Measurements from ENCODE around the gene ARSI. TPM values are rescaled to one million over a fixed set of nuclear protein-coding genes. Genes with fewer than 3 reads are reported as not detected.

Gene ARSI
- total and polyA plus RNA-seq, 2 of the 13 experiments (the other 11 are each of a cell fraction or from before 2014, with no cell fraction given): 4.2 to 33.9 TPM

DNA sequence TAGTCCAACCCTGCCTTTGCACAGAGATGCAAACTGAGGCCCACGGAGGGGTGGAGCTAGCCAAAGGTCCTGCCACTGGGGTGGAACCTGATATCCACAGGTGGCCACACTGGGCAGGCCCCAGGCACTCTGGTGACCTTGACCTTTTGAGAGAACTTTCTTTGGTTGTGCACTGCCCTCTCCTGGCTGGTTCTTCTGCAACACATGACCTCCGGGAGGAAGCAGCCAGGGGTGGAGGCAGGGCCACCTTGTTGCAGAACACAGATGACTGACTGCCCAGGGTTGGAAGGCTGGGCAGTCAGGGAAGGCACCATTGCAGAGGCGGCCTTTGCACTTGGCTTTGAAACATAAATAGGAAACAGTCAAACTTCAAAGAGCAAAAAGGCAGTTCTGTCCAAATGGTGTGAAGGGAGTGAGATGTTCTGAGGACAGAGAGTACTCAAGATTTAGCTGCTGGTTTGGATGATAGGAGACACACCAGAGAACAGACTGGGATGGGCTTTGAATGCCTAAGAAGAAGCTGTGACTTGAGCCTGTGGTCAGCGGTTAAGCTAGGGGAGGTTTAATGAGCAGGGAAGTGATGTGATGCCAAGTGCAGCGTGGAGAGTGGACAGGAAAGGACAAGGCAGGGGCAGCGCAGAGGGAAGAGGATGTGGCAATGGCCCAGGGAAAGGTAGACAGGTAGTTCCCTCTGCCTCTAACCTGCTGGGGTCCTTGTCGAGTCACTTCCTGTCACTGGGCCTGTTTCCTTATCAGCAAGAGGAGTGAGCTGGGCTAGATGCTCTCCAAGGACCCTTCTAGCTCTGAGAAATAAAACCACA lies 48.0 kb upstream of the ARSI start (continued):
- TF ChIP-seq, protein P1, sequence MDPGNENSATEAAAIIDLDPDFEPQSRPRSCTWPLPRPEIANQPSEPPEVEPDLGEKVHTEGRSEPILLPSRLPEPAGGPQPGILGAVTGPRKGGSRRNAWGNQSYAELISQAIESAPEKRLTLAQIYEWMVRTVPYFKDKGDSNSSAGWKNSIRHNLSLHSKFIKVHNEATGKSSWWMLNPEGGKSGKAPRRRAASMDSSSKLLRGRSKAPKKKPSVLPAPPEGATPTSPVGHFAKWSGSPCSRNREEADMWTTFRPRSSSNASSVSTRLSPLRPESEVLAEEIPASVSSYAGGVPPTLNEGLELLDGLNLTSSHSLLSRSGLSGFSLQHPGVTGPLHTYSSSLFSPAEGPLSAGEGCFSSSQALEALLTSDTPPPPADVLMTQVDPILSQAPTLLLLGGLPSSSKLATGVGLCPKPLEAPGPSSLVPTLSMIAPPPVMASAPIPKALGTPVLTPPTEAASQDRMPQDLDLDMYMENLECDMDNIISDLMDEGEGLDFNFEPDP (CRISPR knock-in tag; conservative IDR thresholded peaks at IDR 0.05): no peak
- TF ChIP-seq PPARG (CRISPR knock-in tag; conservative IDR thresholded peaks at IDR 0.05) (peak; percentile 78), XBP1 (CRISPR knock-in tag; IDR thresholded peaks at IDR 0.05) (no peak), ZNF354B (CRISPR knock-in tag; IDR thresholded peaks at IDR 0.05) (no peak), IRF2 (CRISPR knock-in tag; IDR thresholded peaks at IDR 0.05) (peak; percentile 88), ZNF598 (CRISPR knock-in tag; IDR thresholded peaks at IDR 0.05; ENCODE audit: borderline replicate concordance) (no peak), HNRNPK (IDR thresholded peaks at IDR 0.05; ENCODE audit: low read depth, low read length, poor library complexity, severe bottlenecking) (no peak), ZMYM4 (CRISPR knock-in tag; IDR thresholded peaks at IDR 0.05) (peak; percentile 94), MAZ (IDR thresholded peaks at IDR 0.05; ENCODE audit: borderline replicate concordance, low read depth, low read length) (no peak), MAZ (CRISPR knock-in tag; IDR thresholded peaks at IDR 0.05; ENCODE audit: low read depth) (no peak), SPEN (CRISPR knock-in tag; IDR thresholded peaks at IDR 0.05; ENCODE audit: low read depth) (peak; percentile 52; the same call in 1 of the 2 replicates), ZFY (CRISPR knock-in tag; IDR thresholded peaks at IDR 0.05) (peak; percentile 53), NFKB2 (CRISPR knock-in tag; IDR thresholded peaks at IDR 0.05; ENCODE audit: borderline replicate concordance) (peak; percentile 48; the same call in 1 of the 2 replicates), RARA (CRISPR knock-in tag; IDR thresholded peaks at IDR 0.05) (peak; percentile 95), REXO4 (CRISPR knock-in tag; IDR thresholded peaks at IDR 0.05; ENCODE audit: borderline replicate concordance) (no peak), ZNF264 (CRISPR knock-in tag; IDR thresholded peaks at IDR 0.05) (peak; percentile 63; the same call in 1 of the 2 replicates), ZBTB7B (CRISPR knock-in tag; IDR thresholded peaks at IDR 0.05) (no peak), SKI (IDR thresholded peaks at IDR 0.05; ENCODE audit: partially characterized antibody) (peak; percentile 85), ZMYM3 (CRISPR knock-in tag; IDR thresholded peaks at IDR 0.05) (peak; percentile 81)
- TF ChIP-seq, protein P2, sequence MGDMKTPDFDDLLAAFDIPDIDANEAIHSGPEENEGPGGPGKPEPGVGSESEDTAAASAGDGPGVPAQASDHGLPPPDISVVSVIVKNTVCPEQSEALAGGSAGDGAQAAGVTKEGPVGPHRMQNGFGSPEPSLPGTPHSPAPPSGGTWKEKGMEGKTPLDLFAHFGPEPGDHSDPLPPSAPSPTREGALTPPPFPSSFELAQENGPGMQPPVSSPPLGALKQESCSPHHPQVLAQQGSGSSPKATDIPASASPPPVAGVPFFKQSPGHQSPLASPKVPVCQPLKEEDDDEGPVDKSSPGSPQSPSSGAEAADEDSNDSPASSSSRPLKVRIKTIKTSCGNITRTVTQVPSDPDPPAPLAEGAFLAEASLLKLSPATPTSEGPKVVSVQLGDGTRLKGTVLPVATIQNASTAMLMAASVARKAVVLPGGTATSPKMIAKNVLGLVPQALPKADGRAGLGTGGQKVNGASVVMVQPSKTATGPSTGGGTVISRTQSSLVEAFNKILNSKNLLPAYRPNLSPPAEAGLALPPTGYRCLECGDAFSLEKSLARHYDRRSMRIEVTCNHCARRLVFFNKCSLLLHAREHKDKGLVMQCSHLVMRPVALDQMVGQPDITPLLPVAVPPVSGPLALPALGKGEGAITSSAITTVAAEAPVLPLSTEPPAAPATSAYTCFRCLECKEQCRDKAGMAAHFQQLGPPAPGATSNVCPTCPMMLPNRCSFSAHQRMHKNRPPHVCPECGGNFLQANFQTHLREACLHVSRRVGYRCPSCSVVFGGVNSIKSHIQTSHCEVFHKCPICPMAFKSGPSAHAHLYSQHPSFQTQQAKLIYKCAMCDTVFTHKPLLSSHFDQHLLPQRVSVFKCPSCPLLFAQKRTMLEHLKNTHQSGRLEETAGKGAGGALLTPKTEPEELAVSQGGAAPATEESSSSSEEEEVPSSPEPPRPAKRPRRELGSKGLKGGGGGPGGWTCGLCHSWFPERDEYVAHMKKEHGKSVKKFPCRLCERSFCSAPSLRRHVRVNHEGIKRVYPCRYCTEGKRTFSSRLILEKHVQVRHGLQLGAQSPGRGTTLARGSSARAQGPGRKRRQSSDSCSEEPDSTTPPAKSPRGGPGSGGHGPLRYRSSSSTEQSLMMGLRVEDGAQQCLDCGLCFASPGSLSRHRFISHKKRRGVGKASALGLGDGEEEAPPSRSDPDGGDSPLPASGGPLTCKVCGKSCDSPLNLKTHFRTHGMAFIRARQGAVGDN (CRISPR knock-in tag; IDR thresholded peaks at IDR 0.05): peak; percentile 68
- TF ChIP-seq, protein P3, sequence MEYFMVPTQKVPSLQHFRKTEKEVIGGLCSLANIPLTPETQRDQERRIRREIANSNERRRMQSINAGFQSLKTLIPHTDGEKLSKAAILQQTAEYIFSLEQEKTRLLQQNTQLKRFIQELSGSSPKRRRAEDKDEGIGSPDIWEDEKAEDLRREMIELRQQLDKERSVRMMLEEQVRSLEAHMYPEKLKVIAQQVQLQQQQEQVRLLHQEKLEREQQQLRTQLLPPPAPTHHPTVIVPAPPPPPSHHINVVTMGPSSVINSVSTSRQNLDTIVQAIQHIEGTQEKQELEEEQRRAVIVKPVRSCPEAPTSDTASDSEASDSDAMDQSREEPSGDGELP (IDR thresholded peaks at IDR 0.05; ENCODE audit: borderline replicate concordance, low read depth): peak; percentile 78; the same call in 1 of the 2 replicates
- TF ChIP-seq, protein P4, sequence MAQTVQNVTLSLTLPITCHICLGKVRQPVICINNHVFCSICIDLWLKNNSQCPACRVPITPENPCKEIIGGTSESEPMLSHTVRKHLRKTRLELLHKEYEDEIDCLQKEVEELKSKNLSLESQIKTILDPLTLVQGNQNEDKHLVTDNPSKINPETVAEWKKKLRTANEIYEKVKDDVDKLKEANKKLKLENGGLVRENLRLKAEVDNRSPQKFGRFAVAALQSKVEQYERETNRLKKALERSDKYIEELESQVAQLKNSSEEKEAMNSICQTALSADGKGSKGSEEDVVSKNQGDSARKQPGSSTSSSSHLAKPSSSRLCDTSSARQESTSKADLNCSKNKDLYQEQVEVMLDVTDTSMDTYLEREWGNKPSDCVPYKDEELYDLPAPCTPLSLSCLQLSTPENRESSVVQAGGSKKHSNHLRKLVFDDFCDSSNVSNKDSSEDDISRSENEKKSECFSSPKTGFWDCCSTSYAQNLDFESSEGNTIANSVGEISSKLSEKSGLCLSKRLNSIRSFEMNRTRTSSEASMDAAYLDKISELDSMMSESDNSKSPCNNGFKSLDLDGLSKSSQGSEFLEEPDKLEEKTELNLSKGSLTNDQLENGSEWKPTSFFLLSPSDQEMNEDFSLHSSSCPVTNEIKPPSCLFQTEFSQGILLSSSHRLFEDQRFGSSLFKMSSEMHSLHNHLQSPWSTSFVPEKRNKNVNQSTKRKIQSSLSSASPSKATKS (CRISPR knock-in tag; IDR thresholded peaks at IDR 0.05): no peak
